ENCODE results near the gene NFU1. TPM values are rescaled to one million over a fixed set of nuclear protein-coding genes. Genes with fewer than 3 reads are reported as not detected.

NFU1 gene
- total and polyA plus RNA-seq, 9 of the 15 experiments (the other 6 are each of a cell fraction or from before 2014, with no cell fraction given): 33.3 to 61.8 (median 53.7) TPM

- H3K9me3 ChIP-seq (replicated peaks; ENCODE audit: control insufficient read depth, insufficient read depth, low read depth, low read length): no peaks in the 10 kb centered on the region
- peaks cover 16% of the 10 kb centered on the region for H3K36me3 ChIP-seq (ENCODE audit: control insufficient read depth, insufficient read depth, low read length)
- in situ Hi-C loops (cut with MboI) (no loop called here), intact Hi-C loops (cut with micrococcal nuclease) (no loop called here)
- H3K4me1 ChIP-seq (replicated peaks in 1 of 2; ENCODE audit: control insufficient read depth in 2 of 2, insufficient read depth in 2 of 2, low read length in 2 of 2): no peaks in the 10 kb centered on the region; a peak in 2 of 5 replicates
- DNase-seq (ENCODE audit: extremely low read depth in 1 of 4, low spot score in 3 of 4) (no peak), ATAC-seq (no peak), FAIRE-seq (no peak)
- H3K79me2 ChIP-seq (ENCODE audit: control insufficient read depth, insufficient read depth, low read length): no peaks in the 10 kb centered on the region
- TF ChIP-seq IFI16 (CRISPR knock-in tag; IDR thresholded peaks at IDR 0.05) (no peak), TSHZ1 (CRISPR knock-in tag; IDR thresholded peaks at IDR 0.05) (no peak), CAMTA2 (CRISPR knock-in tag; conservative IDR thresholded peaks at IDR 0.05) (no peak), ZNF583 (CRISPR knock-in tag; IDR thresholded peaks at IDR 0.05) (no peak), ZNF77 (CRISPR knock-in tag; IDR thresholded peaks at IDR 0.05) (no peak), SPI1 (IDR thresholded peaks at IDR 0.05; ENCODE audit: borderline replicate concordance, low read depth, low read length) (no peak)
- H3K9ac ChIP-seq (ENCODE audit: insufficient read depth in 1 of 2, low read depth in 2 of 2, low read length in 2 of 2): no peak overlapping the region
- WGBS (ENCODE audit: insufficient coverage, low coverage, missing lambda C conversion rate): 41% methylated on average over 1 of the region's 1 CpG
- BruUV-seq (replicated peaks): no TSS peak
- no peak overlapping the region for H3K4me3 ChIP-seq
- H4K20me1 ChIP-seq (replicated peaks; ENCODE audit: control insufficient read depth, insufficient read depth, low read length): no peaks in the 10 kb centered on the region
- H2AFZ ChIP-seq (ENCODE audit: low read depth, low read length): no peak overlapping the region
- H3K27ac ChIP-seq (ENCODE audit: extremely low read depth, low read depth, low read length): no peak overlapping the region
- ChIA-PET POLR2A (interaction anchor here (0.6 kb wide), 1 partner anchor 11 kb away, joined by 3 read pairs; no protein-coding TSS in a partner anchor), CTCF (ENCODE audit: low intra/inter-chr PET ratio) (no interaction called here)
- H3K27me3 ChIP-seq (ENCODE audit: control insufficient read depth in 2 of 2, insufficient read depth in 2 of 2, low read length in 2 of 2): no peaks in the 10 kb centered on the region
- H3K9me1 ChIP-seq (ENCODE audit: control insufficient read depth, insufficient read depth, low read length): no peaks in the 10 kb centered on the region
- no peak overlapping the region for H3K4me2 ChIP-seq (ENCODE audit: insufficient read depth, low read length)
Measured at GRCh38 chr2:69395866-69396265, 41.4 kb downstream of the NFU1 start.

All from K562 (cell line).